ENCODE results near the gene SEC31B. TPM values are rescaled to one million over a fixed set of nuclear protein-coding genes. Genes with fewer than 3 reads are reported as not detected.

The SEC31B gene
- total RNA-seq, 1 donor = 5.4 TPM

DNA sequence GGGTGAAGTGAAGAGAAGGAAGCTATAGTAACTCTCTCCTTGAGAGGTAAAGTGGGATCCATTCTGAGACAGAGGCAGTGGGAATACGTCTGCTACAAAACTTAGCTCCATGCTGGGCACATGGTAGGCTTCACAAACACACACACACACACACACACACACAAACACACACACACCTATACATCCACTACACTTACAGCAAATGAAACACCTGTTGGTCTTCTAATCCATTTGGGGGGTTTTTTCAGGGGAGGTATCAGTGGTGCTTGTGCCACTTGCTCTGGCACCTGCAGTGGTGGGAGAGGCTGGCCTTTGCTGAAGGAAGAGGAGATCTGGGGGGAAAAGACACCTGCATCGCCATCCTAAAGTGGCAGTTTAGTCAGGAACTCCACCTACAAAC is 14.5 kb downstream of the SEC31B start:
- H3K4me1 ChIP-seq (ENCODE audit: insufficient read depth, low read length) = peaks cover 14% of the 10 kb centered on the region
- H3K27me3 ChIP-seq (ENCODE audit: insufficient read depth, low read length) = no peaks in the 10 kb centered on the region
- DNase-seq (ENCODE audit: insufficient read length, low spot score, missing footprints) = no peak
- no peak overlapping the region for H3K4me2 ChIP-seq (ENCODE audit: insufficient read depth, low read length)
- no peak overlapping the region for H2AFZ ChIP-seq (ENCODE audit: low read length)
- no peak overlapping the region for H3K4me3 ChIP-seq (ENCODE audit: insufficient read depth, low read length)
- TF ChIP-seq, protein P1, sequence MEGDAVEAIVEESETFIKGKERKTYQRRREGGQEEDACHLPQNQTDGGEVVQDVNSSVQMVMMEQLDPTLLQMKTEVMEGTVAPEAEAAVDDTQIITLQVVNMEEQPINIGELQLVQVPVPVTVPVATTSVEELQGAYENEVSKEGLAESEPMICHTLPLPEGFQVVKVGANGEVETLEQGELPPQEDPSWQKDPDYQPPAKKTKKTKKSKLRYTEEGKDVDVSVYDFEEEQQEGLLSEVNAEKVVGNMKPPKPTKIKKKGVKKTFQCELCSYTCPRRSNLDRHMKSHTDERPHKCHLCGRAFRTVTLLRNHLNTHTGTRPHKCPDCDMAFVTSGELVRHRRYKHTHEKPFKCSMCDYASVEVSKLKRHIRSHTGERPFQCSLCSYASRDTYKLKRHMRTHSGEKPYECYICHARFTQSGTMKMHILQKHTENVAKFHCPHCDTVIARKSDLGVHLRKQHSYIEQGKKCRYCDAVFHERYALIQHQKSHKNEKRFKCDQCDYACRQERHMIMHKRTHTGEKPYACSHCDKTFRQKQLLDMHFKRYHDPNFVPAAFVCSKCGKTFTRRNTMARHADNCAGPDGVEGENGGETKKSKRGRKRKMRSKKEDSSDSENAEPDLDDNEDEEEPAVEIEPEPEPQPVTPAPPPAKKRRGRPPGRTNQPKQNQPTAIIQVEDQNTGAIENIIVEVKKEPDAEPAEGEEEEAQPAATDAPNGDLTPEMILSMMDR (IDR thresholded peaks at IDR 0.05; ENCODE audit: extremely low read depth, low read depth, low read length) = no peak
- no peaks in the 10 kb centered on the region for H3K9me3 ChIP-seq (ENCODE audit: low read depth, low read length)
- no peaks in the 10 kb centered on the region for H3K36me3 ChIP-seq (ENCODE audit: insufficient read depth, low read length)
- no peaks in the 10 kb centered on the region for H4K20me1 ChIP-seq (ENCODE audit: insufficient read depth, low read length)
- H3K27ac ChIP-seq (ENCODE audit: low read depth, low read length) = no peak overlapping the region
- no peaks in the 10 kb centered on the region for H3K79me2 ChIP-seq (ENCODE audit: insufficient read depth, low read length)

DNA sequence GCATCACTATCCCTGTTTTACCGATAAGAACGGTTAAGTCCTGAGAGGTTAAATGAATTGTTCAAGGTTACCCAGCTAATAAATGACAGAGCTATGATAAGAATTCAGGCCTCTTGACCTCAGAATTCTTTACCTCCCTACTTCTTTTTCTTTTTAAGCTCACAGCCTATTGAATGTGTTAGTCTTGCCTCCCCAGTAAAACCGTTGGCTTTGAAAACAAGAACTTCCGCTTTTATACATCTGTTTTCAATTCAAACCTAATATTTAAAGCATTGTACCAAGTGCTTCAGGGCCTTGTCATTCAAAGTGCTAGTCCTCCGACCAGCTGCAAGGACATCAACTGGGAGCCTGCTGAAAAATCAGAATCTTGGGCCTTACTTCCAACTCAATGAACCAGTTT is 15.6 kb downstream of the SEC31B start:
- no peak overlapping the region for H3K27ac ChIP-seq (ENCODE audit: low read depth, low read length)
- no peak overlapping the region for H3K4me2 ChIP-seq (ENCODE audit: insufficient read depth, low read length)
- no peak for DNase-seq (ENCODE audit: insufficient read length, low spot score, missing footprints)
- no peaks in the 10 kb centered on the region for H3K27me3 ChIP-seq (ENCODE audit: insufficient read depth, low read length)
- TF ChIP-seq, protein P1 (IDR thresholded peaks at IDR 0.05; ENCODE audit: extremely low read depth, low read depth, low read length) = no peak
- no peak overlapping the region for H3K4me3 ChIP-seq (ENCODE audit: insufficient read depth, low read length)
- H4K20me1 ChIP-seq (ENCODE audit: insufficient read depth, low read length) = no peaks in the 10 kb centered on the region
- no peaks in the 10 kb centered on the region for H3K79me2 ChIP-seq (ENCODE audit: insufficient read depth, low read length)
- no peaks in the 10 kb centered on the region for H3K9me3 ChIP-seq (ENCODE audit: low read depth, low read length)
- H3K4me1 ChIP-seq (ENCODE audit: insufficient read depth, low read length) = peaks cover 14% of the 10 kb centered on the region
- H3K36me3 ChIP-seq (ENCODE audit: insufficient read depth, low read length) = peaks cover 4% of the 10 kb centered on the region
- H2AFZ ChIP-seq (ENCODE audit: low read length) = no peak overlapping the region

DNA sequence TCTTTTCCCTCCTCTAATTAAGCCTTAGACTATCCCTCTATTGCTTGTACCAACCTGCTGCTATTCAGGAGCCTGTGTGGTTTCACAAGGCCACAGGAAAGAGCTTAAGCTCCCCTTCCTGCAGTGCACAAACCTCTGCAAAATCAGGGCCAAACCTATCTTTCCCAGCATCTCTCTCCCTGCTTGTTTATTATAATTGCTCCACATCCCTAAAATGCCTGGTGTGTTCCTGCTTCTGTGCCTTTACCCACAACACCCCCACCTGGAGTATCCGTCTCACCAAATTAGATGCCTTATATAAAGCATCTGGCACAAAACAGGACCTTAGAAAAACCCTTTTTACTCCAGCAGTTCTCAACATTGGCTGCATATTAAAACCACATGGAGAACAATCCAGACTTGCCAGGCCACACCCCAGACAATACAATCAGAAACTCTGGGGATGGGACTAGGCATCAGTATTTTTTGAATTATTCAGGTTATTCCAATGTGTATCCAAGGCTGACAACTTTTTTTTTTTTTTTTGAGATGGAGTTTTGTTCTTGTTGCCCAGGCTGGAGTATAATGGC is 16.7 kb downstream of the SEC31B start:
- no peak overlapping the region for H3K27ac ChIP-seq (ENCODE audit: low read depth, low read length)
- no peaks in the 10 kb centered on the region for H3K79me2 ChIP-seq (ENCODE audit: insufficient read depth, low read length)
- peaks cover 4% of the 10 kb centered on the region for H3K36me3 ChIP-seq (ENCODE audit: insufficient read depth, low read length)
- H3K4me2 ChIP-seq (ENCODE audit: insufficient read depth, low read length) = no peak overlapping the region
- TF ChIP-seq, protein P1 (IDR thresholded peaks at IDR 0.05; ENCODE audit: extremely low read depth, low read depth, low read length) = no peak
- DNase-seq (ENCODE audit: insufficient read length, low spot score, missing footprints) = no peak
- no peak overlapping the region for H3K4me3 ChIP-seq (ENCODE audit: insufficient read depth, low read length)
- no peak overlapping the region for H2AFZ ChIP-seq (ENCODE audit: low read length)
- no peaks in the 10 kb centered on the region for H3K27me3 ChIP-seq (ENCODE audit: insufficient read depth, low read length)
- peaks cover 14% of the 10 kb centered on the region for H3K4me1 ChIP-seq (ENCODE audit: insufficient read depth, low read length)
- H3K9me3 ChIP-seq (ENCODE audit: low read depth, low read length) = no peaks in the 10 kb centered on the region
- H4K20me1 ChIP-seq (ENCODE audit: insufficient read depth, low read length) = no peaks in the 10 kb centered on the region

DNA sequence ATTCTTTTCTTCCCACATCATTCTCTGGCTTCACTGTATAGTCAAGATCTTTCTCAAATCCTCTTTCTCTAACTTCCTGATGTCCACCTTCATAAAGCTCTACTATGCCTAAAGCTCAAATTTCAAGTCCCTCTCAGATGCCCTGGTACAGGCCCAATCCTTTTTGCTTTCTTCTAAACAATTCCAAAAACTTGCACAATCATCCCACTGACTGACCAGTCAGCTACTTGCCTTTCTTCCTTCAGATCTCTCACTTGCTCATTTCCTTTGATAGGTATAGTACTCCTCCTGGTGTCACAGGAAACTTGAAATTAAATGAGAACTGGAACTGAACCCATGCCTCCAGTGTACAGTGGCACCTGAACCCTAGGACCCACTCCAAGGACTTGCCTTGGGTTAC is 18.2 kb downstream of the SEC31B start:
- DNase-seq (ENCODE audit: insufficient read length, low spot score, missing footprints) = no peak
- Histone ChIP-seq H4K20me1 (ENCODE audit: insufficient read depth, low read length) (no peaks in the 10 kb centered on the region), H2AFZ (ENCODE audit: low read length) (no peak overlapping the region), H3K79me2 (ENCODE audit: insufficient read depth, low read length) (no peaks in the 10 kb centered on the region), H3K4me2 (ENCODE audit: insufficient read depth, low read length) (no peak overlapping the region), H3K36me3 (ENCODE audit: insufficient read depth, low read length) (peaks cover 4% of the 10 kb centered on the region), H3K27me3 (ENCODE audit: insufficient read depth, low read length) (no peaks in the 10 kb centered on the region), H3K4me3 (ENCODE audit: insufficient read depth, low read length) (no peak overlapping the region), H3K27ac (ENCODE audit: low read depth, low read length) (no peak overlapping the region), H3K4me1 (ENCODE audit: insufficient read depth, low read length) (peaks cover 5% of the 10 kb centered on the region), H3K9me3 (ENCODE audit: low read depth, low read length) (no peaks in the 10 kb centered on the region)
- TF ChIP-seq, protein P1 (IDR thresholded peaks at IDR 0.05; ENCODE audit: extremely low read depth, low read depth, low read length) = no peak

All from osteoblast (primary cell).